Activated CD4-positive, alpha-beta T cell treated with anti-CD3 and anti-CD28 coated beads, Interleukin-2, amount 50 U/mL, for 24 hours (primary cell): ENCODE measurements around the gene ZNF766.
"Not testable (repeated sequence)": the region's sequence is repeated elsewhere in the genome, so short reads cannot be mapped to it uniquely, and the experiment has no call there.

ENCODE experiments used
- DNase-seq, 2 donors: peaks; one replicate each; pipeline ENCODE4 v3.0.0-alpha.2; 2020; ENCODE audit warnings: low read depth in 1 of 2, low spot score in 1 of 2

ZNF766 gene

DNA sequence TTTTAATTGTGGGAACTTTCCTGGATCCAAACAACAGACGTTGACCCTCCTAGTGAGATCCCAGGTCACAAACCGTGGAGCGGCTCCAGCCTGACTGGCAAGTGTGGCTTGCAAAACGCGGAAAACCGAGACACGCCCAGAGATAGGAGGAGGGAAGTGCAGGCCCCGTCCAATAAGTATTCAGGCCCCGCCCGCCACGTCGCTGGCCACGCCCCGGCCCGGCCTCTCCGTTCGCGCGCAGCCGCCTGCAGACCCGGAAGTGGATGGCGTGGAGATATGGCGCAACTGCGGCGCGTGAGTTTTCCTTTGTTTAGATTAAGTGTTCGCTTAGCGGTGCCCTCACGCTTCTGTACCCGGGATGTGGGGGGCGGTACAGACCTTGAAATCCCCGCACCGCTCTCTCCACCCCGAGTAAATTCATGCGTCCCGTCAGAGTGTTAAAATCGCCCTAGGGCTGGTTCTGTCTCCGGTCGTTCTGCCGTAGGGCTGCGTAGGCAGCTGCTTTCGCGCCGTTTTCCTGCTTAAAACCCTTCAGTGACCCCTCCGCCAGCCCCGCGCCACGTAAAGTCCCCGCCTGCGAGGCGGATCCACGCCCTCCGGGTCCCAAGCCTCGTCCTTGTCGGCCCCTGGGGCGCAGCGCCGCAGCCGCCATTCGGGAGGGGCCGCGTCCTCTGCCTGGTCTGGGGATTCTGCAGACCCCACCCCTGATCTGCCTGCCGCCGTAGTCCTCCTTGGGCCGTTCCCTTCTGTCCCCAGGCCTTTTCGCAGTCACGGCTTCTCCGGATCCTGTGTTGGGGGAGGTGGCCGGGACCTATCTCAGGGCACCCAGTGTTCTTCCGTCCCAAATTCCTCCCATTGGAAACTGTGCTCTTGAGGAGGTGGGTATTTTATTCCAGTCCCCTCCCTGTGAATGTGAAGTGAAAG, at the start of gene ZNF766:
TSS of gene ZNF766 (plus strand) at position 250 of the 924 bp plus-strand sequence. CDS start at position 277, 27 bp downstream.
- DNase-seq: peak; percentile 95

DNA sequence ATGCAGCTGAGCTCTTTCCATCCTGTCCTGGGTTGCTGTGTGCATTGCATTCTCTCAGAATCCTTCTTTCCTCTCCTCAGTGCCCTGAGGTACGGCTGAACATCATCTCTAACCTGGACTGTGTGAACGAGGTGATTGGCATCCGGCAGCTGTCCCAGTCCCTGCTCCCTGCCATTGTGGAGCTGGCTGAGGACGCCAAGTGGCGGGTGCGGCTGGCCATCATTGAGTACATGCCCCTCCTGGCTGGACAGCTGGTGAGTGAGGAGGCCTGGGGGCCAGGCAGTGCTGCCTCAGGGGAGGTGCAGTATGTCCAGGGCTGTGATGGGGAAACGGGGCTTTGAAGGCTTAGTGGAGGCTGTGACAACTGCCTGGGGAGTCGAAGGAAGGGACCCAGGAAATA, 49.8 kb upstream of the ZNF766 start:
- no peak for DNase-seq

DNA sequence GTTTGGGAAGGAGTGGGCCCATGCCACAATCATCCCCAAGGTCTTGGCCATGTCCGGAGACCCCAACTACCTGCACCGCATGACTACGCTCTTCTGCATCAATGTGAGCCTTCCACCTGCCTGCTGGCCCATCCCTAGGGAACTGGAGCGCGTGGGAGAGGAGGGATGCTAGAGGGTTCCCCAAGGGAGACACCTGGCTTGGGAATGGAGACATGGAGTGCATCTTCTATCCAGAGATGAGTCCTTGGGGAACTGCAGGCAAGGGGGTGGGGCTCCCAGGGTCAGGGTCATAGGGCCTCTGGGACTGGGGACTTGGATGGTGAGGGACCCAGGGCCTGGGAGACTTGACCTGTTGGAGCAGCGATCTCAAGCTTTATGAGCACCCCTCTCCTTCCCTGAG, 48.4 kb upstream of the ZNF766 start:
- DNase-seq: no peak

DNA sequence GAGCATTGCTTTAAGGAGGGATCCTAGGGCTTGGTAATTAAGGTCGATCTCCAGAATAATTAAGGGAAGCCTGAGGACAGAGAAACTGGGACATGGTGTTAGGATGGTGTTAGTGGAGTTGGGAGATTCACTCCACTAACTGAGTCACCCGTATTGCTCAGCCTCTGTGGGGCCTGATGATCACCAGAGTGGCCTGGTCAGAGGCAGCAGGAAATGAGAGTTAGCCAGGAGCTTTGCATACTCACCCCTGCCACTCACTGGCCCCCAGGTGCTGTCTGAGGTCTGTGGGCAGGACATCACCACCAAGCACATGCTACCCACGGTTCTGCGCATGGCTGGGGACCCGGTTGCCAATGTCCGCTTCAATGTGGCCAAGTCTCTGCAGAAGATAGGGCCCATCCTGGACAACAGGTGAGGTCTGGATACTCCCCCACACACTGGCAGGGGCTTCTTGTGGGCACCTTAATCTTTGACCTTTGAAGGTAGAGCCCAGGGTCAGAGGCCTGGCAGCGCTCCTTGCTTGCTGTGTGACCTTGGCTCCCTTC, 47.5 kb upstream of the ZNF766 start:
- DNase-seq: no peak

DNA sequence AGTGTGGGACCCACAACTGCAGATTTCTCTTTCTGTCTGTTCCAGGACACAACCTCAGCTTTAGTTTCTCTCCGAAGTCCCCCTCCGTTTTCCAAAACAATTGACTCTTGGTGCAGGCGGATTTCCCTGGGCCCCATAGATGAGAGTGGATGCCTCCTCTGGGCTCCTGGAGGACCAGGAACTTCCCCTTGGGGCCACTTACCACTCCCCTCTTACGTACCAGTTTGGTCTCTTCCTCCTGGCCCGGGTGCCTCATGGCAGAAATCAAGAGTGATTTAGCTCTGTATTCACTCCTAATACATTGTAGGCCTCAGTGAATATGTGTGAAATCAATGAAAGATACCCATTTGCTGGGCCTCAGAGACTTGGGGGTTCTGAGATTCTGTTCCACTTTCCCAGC, 45.2 kb upstream of the ZNF766 start:
- no peak for DNase-seq

DNA sequence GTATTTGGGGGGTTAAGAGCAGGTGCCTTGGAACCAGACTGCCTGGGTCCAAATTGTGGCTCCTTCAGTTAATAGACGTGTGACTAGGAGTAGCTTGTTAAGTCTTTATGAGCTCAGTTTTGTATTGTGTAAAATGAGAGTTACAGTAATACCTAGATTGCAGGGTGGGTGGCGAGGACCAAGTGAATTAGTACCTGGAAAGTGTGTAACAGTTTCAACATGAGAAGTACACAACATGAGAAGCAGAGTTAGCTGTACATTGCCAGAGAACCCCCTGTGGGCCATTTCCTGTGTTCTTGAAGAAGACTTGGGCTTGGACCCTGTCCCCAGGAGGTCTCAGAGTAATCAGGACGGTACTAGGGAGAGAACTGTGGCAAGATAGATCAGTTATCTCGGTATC, 42.7 kb upstream of the ZNF766 start:
- DNase-seq: no peak

DNA sequence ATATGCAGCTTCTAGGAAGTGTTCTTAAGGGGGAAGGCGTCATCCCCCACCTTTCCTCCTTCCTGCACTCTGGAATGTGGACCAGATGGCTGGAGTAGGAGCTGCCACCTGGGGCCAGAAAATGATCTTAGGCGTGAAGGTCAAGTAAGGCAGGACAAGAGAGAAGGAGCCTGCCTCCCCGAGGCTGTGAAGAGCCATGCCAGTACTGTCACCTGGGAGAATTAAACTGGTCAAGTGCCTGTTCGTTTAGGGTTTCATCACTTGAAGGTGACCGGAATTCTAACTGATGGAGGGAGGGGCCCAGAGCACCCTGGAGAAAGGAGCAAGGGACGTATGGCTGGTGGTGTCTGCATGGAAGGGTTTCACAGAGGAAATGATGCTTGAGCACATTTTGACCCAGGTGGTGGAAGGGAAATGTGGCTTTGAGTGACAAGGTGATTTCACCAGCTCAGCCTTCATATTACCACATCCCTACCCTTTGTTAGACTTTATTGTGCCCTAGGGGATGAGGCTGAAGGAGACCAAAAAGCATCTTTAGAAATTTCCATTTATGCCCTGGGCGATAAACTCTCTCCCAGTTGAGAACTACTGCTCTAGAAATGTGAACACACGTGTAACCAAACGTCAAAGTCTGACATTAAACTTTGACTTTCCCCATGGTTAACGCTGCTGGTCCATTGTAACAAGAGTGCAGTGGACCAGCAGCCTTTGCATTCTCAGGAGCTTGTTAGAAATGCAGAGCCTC, 42.0 kb upstream of the ZNF766 start:
- DNase-seq: no peak

DNA sequence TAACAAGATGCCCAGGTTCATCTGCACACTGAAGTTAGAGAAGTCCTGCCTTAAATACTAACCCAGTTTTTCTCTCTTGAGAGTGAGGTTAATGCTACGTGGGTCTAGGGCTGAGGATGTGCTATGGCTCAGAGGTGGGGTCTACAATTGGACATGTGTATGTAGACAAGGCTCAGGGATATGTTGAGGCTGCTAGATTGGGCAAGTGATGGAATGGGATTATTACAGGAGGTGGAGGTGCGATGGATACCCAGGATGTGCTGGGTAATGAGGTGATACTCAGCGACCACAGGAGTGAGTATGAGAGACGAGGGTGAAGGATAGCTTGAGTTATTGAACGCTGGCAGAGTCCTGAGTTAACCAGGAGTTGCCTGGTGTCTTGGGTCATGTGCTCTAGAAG, 41.4 kb upstream of the ZNF766 start:
- DNase-seq: no peak

DNA sequence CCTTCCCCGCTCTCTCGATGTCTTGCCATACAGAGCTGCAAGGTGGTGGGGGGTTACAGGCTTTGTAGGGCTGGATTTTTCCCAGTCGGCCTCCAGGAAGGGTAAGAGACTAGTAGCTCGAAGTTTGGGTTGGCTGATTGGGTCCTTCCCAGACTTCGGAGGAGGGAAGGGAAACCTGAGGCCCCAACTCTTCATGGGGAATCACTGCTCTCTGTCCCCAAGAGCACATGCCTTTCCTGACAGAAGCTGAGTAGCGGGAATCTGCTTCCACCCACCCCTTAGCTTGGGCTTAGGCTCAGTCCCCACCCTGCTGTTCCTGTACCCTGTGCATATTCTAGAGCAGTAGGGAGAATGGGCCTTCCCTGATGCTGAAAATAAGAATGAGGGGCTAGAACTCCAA, 39.9 kb upstream of the ZNF766 start:
- no peak for DNase-seq

DNA sequence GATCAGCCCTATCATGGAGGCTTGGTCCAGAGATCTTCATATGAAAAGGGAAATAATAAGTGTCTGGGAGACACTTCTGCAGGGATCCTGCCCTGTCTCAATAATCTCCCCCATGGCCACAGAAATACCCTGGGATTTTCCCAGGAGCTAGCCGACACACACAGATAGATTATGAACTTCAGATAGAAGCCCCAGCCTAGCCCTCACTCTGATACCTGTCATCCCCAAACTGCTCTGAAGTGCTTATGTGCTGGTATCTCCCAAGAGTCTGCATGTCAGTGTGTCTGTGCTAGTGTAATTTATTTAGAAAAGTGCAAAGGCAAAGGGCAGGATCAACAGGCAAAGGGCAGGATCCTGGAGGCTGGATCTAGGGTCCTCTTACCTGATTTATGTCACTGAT, 38.7 kb upstream of the ZNF766 start:
- no peak for DNase-seq

DNA sequence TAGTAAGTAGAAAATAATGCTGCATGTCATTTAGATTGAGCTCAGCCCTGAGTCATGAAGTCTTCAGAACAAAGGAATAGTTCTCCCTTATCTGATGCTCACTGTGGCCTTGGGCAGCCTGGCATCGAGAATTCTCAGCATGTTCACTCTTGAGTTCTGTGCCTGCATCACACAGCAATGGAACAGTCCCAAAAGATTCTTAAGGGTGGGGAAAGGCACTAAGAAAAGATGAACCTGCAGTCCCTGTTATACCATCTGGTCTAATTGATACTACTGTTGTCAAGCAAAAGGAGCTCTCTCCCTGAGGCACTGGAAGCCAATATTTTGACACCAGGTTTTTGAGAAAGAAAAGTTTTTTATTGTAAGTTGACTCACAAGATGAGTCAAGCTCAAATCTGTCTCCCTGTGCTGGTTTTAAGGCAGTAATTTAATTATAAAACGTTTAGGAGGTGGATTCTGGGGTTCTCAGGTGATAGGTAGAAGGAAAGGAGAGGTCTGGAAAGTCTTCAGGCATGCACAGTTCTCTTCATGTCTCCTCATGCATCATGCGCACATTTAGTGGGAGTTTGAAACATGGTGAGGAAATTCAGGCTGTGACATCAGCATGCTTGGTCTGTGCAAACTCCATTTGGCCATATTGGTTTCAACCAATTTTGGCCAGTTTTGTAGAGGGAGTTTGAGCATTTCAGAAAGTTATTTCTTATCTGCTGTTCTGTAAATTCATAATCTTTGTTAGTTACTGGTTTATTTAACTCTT, 38.1 kb upstream of the ZNF766 start:
- no peak for DNase-seq

DNA sequence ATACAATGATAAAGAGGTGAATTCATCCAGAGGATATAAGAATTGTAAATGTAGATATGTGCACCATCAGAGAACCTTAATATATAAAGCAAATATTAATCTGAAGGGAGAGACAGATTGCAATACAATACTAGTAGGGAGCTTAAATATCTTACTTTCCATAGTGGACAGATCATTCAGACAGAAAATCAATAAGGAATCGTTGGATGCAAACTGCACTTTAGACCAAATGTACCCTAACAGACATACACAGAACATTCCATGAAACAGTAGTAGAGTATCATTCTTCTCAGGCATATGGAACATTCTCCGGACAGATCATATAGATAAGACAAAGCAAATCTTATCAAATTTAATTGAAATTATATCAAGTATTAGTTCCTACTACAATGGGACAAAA, 35.0 kb upstream of the ZNF766 start:
- no peak for DNase-seq

DNA sequence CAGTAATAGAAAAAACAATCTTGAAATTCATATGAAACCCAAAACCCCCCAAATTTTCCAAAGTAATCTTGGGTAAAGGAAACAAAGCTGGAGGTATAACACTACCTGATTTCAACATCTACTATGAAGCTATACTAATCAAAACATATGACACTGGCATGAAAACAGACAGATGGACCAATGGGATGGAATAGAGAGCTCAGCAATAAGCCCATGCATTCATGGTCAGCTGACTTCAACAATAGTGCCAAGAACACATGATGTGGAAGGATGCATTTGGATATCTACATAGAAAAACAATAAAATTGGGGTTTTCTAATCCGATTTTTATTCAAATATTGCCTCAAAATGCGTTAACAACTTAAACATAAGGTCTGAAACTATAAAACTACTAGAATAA, 32.2 kb upstream of the ZNF766 start:
- DNase-seq: no peak

DNA sequence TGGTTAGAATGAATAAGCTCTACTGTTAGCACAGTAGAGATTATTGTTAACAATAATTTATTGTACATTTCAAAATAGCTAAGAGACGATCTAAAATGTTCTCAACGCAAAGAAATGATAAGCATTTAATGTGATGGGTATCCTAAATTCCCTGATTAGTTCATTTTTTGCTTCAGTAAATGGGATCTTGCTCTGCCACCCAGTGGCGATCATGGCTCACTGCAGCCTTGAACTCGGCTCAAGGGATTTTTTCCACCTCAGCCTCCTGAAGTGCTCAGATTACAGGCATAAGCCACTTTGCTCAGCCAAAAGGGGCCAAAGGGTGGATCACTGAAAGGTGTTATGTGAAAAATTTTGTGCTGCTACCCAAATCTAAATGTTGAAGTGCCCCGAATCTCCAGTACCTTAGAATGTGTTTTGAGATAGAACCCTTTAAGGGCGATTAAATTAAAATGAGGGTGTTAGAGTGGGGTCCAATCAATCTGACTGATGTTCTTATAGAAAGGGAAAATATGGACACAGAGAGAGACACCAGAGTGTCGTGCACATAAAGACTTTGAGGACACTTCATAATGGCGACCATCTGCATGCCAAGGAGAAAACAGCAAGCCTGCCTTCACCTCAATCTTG, 31.5 kb upstream of the ZNF766 start:
- DNase-seq: peak; percentile 26 to 32

DNA sequence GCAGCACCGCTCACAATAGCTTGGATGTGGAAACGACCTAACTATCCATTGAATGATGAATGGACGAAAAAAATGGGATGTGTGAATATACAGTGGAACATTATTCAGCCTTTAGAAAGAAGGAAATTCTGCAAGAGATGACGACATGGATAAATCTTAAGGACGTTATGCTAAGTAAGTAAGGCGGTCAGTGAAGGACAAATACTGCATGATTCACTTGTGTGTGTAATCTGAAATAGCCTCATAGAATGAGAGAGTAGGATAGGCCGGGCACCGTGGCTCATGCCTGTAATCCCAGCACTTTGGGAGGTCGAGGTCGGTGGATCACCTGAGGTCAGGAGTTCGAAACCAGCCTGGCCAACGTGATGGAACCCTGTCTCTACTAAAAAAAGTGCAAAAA, 25.4 kb upstream of the ZNF766 start:
- no peak for DNase-seq

DNA sequence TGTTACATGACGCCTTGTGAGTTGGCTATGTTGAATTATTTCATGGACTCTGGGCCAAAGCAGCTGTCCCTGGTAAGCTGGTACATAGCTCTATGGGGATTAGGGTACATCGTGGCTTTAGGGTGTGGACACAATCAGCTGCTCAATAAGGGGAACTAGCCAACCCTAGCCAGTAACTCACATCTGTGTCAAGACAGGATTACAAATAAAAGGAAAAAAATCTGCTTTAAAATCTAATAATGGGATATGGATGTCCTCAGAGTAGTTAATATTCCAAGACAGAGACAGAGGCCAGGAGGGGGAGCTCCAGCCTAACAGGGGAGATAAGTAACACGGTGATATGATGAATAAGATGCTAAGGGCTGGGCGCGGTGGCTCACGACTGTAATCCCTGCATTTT, 21.1 kb upstream of the ZNF766 start:
- peak; percentile 24 to 51 for DNase-seq

DNA sequence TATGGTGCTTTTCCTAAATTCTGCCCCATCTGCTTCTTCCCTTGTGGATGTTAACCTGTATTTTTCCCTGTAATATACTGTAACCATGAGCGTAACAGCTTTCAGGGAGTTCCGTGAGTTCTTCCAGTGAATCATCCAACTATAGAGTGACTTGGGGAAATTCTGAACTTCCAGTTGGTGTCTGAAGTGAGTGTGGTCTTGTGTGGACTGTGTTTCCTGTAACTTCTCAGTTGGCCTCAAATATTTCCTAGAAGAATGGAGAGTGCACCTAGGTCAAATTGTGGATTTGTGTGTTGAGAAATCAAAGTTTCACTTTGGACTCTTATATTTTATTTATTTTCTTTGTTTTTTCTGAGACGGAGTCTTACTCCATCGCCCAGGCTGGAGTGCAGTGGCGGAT, 11.0 kb upstream of the ZNF766 start:
- DNase-seq: no peak

DNA sequence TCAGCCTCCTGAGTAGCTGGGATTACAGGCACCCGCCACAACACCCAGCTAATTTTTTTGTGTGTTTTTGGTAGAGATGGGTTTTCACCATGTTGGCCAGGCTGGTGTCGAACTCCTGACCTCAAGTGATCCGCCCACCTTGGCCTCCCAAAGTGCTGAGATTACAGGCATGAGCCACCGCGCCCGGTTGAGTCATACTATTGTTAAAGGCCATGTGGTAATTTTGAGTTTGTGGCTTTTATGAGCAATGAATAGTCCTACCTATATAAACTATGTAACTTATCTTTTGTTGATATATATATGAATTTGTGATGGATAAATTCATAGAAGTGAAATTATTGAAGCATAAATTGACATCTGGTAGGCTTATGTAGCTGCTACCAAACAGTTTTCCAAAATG, 3.8 kb upstream of the ZNF766 start:
- not testable (repeated sequence) for DNase-seq

DNA sequence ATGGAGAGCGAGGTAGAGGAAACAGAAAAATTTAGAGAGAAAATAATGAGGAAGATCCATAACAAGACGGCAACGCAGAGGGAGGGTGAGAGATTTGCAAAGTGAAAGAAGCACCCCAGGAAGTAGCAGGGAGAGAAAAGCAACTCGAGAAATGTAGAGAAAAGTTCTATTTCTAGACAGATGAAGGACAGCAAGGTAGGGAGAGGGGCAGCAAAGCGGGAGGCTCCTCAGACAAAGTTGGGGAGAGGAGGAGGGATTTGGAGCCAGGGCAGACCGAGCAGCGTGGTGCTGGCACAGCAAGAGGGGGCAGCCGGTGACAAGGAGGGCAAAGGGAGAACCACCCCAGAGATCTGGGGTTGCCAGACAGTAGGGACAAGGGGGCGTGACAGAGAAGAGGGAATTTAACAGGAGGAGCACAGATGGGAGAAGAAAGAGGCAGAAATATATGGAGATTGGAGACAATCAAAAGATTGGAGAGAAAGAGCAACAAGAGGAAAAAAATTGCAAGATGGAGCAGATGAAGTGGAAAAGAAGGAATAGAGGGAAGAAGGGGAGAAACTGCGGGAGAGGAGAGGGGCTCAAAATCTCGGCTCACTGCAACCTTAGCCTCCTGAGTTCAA, 989 bp downstream of the ZNF766 start:
- no peak for DNase-seq

DNA sequence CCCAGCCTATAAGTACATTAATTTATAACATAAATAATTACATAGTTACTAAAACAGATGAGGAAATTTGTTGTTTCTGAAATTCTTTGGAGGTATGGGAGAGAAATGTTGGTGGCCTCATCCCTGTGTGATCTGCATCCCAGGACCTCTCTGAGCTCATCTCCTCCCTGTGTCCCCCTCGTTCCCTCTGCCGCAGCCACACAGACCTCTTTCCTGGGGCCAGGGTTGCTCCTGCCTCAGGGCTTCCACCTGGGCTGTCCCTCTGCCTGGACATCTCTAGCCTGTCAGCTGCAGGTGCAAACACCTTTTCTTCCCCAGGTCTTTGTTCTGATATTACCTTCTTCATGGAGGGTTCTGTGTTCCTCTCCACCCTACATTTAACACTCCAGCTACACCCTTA, 3.9 kb downstream of the ZNF766 start:
- no peak for DNase-seq
